GM18499 (cell line): ENCODE results near the gene WDR35.
"Not testable (repeated sequence)": the region's sequence is repeated elsewhere in the genome, so short reads cannot be mapped to it uniquely, and the experiment has no call there.

ENCODE experiments used
- ATAC-seq: cut with Tn5 transposase; IDR thresholded peaks from one replicate; pipeline ENCODE4 v1.9.1; 2021; ENCODE audit warnings: moderate number of reproducible peaks; ENCODE audit not compliant: insufficient read depth, unreplicated experiment

The WDR35 gene

GRCh38 chr2:19944205-19944845 lies 45.6 kb downstream of the WDR35 start:
- no peak for ATAC-seq

- no peak for ATAC-seq
Measured at GRCh38 chr2:19943189-19943588, 46.7 kb downstream of the WDR35 start.

- no peak for ATAC-seq
Measured at GRCh38 chr2:19942199-19942598, 47.7 kb downstream of the WDR35 start.

DNA sequence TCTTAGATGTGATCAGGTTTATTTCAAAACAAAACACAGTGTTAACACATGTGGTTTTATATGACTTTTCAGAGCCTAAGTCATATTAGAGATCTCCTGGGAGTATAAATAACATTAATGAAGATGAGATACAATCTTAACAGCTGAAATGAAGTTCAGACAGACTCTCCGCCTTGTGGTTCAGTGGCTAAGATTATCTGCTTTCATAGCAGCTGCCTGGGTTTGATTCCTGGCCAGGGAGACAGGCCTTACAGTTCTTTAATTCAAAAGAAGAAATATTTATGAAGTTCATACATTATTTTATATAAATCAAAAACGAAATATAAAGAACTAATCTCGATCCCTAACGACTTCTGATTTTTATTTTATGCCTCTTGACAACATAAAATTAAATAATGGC lies 52.9 kb downstream of the WDR35 start:
- no peak for ATAC-seq

- ATAC-seq: no peak
Measured at GRCh38 chr2:19936203-19936602, 53.7 kb downstream of the WDR35 start.

GRCh38 chr2:19933351-19933981 lies 56.4 kb downstream of the WDR35 start:
- ATAC-seq: no peak

- ATAC-seq: no peak
Measured at GRCh38 chr2:19932928-19933327, 57.0 kb downstream of the WDR35 start.

GRCh38 chr2:19929226-19929625 lies 60.7 kb downstream of the WDR35 start:
- no peak for ATAC-seq

- ATAC-seq: not testable (repeated sequence)
Measured at GRCh38 chr2:19927816-19928215, 62.1 kb downstream of the WDR35 start.

DNA sequence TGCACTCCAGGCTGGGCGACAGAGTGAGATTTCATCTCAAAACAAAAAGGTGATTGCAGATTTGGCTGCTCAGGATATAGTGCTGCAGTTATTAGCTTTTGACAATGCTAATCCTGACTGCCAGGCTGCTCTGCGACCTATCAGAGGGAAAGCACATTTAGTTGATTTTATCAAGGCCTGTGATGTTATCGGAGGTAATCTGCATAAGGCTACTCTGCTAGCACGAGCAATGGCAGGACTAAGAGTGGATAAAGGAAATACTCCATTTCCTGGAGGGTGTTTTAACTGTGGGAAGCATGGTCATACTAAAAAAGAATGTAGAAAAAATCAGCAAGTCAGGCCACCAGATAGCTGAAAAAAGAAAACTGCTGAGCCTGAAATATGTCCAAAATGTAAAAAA lies 65.4 kb downstream of the WDR35 start:
- ATAC-seq: not testable (repeated sequence)

GRCh38 chr2:19922188-19922587 lies 67.7 kb downstream of the WDR35 start:
- ATAC-seq: not testable (repeated sequence)

DNA sequence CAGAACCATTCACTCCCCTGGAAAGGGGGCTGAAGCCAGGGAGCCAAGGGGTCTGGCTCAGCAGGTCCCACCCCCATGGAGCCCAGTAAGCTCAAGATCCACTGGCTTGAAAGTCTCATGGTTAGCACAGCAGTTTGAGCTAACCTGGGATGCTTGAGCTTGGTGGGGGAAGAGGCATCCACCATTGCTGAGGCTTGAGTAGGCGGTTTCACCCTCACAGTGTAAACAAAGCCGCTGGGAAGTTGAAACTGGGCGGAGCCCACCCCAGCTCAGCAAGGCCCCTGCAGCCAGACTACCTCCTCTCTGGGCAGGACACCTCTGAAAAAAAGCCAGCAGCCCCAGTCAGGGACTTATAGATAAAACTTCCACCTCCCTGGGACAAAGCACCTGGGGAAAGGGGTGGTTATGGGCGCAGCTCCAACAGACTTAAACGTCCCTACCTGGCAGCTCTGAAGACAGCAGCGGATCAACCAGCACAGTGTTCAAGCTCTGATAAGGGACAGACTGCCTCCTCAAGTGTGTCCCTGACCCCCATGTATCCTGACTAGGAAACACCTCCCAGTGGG lies 73.4 kb downstream of the WDR35 start:
- no peak for ATAC-seq

DNA sequence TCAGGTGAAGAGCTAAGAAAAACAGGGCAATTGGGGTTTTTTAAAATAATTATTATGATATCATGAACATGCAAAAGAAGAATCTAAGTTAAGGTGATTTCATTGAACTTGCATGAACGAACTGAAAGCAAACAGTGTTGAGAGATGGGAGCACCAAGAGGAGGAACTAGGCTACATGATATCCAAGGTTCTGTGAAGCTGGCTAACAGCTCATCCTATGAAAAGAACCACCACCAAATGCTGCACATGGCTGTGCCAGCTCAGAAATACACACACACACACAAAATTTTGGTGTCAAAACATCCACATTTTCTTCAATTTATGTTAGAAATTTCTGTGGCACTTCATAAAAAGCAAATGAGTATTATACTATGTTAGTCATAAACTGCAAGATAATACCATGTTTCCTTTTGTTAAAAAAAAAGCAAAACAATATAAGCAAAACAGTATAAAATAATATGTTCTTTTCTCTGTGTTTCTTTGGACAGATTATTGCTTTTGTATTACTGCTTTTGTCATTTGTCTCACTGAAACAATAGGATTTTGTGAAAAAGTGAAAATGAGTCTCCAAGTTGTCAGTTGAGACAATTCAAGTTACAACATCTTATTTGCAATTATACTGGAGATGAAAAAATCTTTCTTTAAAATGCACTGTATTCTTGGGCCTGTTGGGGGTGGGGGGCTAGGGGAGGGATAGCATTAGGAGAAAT lies 75.5 kb downstream of the WDR35 start:
- no peak for ATAC-seq

GRCh38 chr2:19911808-19912509 lies 77.9 kb downstream of the WDR35 start:
- ATAC-seq: no peak

DNA sequence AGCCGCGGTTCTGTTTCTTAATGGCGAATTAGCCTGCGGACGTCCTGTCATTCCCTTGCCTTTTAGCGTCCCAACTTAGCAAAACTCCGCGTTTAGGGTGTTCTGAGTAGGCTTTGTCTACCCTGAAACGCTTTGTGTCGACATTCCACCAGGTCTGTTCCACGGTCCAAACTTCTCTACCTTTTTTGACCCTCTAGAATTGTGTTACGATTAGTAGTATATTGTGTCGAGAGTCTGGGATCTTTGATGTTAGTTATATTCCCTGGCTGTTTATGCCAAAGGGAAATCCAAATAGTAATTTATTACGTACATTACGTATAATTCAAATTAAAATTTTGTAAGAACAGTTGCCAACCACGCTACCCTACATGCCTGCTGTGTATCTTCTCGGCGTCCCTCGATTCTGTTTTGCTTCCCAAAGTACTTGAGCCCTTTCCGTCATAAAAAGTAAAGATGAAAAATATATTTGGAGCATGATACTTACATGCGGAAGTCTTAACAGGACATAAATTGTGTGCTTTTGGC lies 87.6 kb downstream of the WDR35 start:
- no peak for ATAC-seq

DNA sequence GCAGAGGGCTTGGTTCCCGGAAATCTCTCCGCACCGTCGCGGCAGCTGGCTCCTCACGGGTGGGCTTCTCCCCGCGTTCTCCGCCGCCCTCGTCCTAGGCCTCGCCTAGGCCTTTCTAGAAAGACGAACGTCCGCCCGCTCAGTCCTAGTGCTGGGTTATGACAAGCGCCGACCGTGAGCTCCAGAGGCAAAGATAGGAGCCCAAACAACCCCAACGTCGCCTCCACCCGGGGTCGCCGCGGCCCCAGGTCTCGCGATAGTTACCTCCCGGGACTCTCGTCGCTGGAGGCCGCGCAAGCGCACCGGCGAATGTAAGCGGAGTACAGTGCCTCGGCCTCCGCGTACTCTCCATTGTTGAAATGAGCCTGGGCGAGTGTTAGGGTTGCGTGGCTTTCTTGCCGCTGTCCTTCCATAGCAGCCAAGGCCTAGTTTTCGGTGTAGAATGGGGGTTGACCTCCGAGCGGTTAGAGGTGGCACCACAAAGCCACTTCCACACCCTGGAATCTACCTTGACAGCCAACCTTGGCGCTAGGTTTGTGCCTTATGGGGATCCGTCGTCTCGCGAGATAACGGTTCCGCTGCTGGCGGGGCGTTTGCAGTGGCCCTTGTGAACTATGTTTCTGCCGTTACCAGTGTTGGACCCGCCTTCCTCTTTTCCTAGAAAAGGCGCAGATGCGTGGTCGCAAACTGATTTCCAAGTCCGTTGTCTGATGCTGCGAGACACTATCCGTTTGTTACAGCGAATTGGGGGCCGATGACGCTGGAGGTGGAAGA lies 88.3 kb downstream of the WDR35 start, which contains the start of gene TTC32:
Gene TTC32 (minus strand): TSS at position 542 of the 774 bp plus-strand sequence. CDS start 129 bp downstream, at position 413.
- peak; percentile 55 for ATAC-seq

DNA sequence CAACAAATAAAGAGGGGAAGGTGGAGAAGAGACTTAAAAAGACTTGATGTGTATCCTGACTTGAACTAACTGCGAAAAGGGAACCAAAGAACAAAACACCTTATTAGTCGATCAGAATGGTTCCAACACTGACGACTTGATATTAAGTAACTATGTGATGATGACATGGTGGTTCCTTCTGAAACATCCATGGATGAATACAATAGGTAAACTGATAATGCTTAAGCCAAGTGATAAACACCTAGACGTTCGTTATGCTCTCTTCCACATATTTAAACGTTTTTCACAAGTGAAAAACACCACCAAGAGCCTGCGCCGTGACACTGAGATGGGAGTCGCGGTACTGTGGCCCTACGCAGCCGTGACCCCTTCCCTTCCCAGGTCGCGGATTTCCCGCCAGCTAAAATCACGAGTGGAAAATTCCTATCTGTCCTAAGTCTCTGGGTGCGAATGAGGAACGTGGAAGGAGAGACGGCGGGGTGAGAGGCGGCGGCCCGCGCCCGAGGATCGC lies 88.9 kb downstream of the WDR35 start:
- ATAC-seq: no peak

DNA sequence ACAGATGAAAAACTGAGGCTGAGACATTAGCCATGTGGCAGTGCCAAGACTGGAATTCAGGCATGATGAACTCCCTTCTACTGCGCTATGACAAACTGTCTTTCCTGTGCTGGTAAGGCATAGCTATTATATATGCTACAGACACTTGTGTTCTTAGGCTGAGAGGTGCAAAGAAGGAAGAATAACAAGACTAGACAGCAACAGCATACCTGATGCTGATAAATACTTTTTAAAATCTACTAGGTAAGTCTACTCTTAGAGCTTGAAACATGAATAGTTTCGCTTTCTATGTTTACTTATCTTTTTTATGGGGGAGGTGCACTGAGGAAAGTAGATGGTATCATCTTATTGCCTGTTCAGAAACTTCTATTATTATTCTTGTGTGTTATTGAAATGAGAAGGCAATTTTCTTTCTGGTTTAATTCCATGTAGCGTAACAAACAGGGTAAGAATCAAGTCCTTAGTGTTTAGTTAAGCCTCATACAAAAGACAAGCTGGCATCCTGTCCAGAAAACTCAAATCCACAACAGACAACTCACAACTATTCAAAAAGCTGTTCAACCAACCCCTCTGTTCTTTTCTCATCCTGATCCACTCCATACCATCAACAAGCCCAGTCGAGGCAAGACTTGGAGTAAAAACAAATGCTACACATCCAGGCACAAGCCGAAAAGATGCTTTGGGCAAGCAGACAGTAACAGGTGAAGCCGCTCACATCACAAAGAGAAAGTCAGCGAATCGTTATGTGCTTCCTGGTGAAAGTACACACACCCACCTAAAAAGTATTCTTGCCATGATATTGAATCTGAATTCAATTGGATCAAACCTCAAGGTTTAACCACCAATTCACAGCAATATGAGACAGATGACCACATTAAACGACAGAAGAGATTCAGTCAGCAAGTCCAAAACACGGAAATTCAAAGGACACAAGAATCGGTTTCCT lies 89.6 kb downstream of the WDR35 start:
- no peak for ATAC-seq
